Stimulated activated CD4-positive, alpha-beta T cell treated with anti-CD3 and anti-CD28 coated beads, Interleukin-15, amount 100 ng/mL, for 1 hour (primary cell): ENCODE measurements around the gene TEX2.

Source experiments
- DNase-seq, 2 donors: peaks; one replicate each; pipeline ENCODE4 v3.0.0-alpha.2; 2020; ENCODE audit warnings: low read depth in 1 of 2, low spot score in 1 of 2

Gene TEX2, protein sequence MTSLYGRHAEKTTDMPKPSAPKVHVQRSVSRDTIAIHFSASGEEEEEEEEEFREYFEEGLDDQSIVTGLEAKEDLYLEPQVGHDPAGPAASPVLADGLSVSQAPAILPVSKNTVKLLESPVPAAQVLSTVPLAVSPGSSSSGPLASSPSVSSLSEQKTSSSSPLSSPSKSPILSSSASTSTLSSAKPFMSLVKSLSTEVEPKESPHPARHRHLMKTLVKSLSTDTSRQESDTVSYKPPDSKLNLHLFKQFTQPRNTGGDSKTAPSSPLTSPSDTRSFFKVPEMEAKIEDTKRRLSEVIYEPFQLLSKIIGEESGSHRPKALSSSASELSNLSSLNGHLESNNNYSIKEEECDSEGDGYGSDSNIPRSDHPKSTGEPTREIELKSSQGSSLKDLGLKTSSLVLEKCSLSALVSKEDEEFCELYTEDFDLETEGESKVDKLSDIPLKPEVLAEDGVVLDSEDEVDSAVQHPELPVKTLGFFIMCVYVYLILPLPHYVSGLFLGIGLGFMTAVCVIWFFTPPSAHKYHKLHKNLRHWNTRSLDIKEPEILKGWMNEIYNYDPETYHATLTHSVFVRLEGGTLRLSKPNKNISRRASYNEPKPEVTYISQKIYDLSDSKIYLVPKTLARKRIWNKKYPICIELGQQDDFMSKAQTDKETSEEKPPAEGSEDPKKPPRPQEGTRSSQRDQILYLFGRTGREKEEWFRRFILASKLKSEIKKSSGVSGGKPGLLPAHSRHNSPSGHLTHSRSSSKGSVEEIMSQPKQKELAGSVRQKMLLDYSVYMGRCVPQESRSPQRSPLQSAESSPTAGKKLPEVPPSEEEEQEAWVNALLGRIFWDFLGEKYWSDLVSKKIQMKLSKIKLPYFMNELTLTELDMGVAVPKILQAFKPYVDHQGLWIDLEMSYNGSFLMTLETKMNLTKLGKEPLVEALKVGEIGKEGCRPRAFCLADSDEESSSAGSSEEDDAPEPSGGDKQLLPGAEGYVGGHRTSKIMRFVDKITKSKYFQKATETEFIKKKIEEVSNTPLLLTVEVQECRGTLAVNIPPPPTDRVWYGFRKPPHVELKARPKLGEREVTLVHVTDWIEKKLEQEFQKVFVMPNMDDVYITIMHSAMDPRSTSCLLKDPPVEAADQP

DNA sequence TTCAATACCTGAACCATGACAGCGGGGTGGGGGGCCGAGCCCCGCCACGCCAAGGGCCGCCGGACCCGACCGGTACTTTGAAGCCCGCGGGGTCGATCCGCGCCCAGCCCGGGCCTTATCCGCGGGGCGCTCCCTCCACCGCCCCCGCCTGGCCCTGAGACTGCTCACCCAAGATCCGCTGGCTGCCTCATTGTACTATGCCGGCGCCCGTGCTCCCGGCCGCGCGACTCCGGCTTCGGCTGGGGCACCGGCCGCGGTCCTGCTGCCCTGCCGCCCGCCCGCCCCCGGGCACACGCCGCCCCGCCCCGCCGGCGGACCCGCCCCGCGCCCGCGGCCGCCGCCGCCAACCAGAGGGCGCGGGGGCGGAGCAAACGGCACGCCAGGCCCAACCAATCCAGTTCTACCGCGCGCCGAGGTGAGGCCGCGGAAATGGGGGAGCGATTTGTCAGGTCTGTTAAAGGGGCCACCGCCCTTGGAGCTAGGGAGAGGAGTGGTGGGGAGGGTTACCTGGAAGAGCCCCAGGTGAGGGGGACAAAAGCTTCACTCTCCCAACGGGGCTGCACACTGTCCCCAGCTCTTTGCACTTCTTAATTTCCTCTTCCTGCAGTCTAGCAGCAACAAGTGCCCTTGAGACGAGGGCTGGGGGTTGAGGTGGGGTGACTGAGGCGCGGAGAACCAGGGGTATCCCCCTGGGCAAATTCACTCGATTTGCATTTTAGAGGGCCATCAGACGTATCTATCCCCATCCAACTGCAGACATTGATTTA, at the start of gene TEX2:
TEX2 (minus strand) TSS at position 261 of the 767 bp plus-strand sequence. CDS start 49,043 bp downstream, outside the sequence.
- DNase-seq: peak; percentile 74 to 83

DNA sequence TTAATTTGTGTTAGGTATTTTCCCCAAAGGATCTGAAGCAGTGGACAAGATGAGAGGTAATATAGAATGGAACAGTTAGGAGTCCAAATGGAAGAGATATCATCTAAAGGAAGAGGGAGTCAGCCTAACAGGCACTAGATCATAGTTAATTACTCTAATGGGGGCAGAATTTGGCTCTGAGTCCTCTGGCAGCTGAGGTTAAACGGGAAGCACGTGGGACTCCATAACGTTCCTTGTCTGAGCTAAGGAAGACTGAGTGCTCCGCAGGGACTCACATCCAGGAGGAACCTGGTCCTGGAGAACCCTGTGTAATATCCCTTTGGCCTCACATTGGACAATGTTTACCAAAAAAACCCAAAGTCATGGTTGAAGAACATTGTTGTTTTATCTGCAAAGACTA, 46.6 kb upstream of the TEX2 start:
- no peak for DNase-seq

DNA sequence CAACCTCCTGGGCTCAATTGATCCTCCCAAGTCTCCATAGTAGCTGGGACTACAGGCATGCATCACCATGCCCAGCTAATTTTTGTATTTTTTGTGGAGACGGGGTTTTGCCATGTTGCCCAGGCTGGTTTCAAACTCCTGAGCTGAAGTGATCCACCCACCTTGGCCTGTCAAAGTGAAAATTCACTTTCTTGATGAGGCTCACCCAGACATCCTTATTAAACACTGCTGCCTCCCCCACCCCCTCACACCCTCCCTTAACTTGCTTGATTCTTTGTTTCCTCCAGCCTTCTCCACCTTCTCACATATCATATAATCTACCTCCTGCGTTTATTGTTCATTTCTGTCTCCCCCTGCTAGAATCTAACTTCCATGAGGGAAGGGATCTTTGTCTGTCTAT, 46.0 kb upstream of the TEX2 start:
- DNase-seq: no peak

DNA sequence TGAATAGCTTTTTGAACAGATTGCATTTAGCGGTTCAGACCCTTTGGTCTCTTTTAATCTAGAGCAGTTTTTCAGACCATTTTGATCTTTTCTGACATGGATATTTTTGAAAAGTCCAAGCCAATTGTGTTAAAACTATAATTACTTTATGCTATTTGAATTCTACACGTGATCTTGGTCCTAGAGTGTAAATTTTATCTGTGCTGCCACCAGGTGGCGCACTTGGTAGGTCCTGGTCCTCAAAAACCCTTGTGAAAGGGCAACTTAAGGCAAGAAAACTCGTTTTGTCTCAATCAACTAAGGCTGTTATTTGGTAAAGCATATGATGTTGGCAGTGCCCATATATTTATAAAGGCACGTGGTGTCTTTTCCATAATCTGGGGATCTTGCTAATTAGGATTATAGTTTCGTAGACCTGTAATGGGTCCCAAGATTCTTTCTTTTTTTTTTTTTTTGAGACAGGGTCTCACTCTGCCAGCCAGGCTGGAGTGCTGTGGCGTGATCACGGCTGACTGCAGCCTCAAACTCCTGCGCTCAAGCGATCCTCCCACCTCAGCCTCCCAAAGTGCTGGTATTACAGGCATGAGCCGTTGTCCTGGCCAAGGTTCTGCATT, 43.9 kb upstream of the TEX2 start:
- DNase-seq: peak; percentile 27 to 55

DNA sequence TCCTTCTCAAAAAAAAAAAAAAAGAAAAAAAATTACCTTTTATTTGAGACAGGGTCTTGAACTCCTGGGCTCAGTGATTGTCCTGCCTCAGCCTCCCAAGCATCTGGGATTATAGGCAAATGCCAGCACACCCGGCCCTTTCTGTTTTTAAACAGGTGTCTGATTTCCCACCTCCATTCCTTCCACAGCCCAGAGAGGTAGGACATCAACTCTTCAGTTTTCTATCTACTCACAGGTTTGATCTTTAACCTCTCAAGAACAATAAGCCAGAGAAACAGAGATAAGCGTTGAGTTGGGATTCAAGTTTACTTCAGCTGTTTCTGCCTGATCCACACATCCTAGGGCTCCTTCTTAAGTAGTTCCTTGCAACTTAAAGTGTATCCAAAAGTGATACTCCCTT, 41.5 kb upstream of the TEX2 start:
- DNase-seq: no peak

DNA sequence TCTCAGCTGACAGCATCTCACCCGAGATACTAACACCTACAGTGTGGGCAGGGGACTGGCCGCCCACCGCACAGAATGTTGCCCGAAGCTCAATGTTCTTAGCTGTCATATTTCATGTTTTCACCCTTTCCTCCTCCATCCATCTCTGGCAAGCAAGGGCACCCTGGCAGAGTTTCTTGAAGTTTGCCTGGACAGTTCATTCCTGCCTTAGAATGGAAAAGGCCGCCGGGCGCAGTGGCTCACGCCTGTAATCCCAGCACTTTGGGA, 37.6 kb upstream of the TEX2 start:
- DNase-seq: no peak

DNA sequence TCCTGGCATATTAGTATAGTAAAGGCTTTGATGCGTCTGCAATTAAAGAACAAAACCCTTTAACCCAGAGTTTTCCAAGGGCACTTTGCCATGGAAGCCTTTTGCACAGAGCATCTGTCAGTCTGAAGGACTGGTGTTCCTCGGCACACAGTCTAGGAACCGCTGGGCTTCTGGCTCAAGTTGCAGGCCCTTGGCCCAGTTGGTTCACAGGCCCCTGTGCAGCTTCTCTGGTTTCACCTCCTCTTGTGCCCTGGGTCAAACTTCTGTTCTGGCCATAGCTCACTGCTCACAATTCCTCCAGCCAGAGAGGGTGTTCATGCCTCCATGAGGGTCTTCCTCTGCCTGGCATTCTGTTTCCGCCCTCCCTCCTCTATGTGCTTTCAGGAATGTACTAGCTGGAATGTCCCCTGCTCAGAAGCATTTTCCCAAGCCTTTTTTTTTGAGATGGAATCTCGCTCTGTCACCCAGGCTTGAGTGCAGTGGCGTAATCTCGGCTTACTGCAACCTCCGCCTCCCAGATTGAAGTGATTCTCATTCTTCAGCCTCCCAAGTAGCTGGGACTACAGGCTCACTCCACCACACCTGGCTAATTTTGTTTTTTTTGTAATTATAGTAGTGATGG, 34.5 kb upstream of the TEX2 start:
- DNase-seq: no peak

DNA sequence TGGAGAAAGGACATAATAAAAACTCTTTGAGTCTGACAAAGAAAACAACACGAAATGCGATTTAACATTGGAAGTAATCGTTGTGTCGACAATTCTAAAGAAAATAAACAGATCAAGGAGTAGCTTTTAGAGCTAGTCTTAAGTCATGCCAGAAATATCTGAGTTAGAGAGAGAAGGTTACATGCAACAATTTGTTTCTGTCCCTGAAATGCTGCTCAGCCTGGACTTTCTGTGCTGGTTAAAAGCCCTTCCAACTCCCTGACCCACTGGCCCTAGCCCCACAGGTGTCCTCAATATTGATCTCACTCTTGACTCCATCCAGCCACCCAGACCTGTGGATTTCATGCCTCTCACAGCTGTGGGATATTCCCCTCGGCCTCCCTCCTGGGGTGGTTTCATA, 33.2 kb upstream of the TEX2 start:
- no peak for DNase-seq

DNA sequence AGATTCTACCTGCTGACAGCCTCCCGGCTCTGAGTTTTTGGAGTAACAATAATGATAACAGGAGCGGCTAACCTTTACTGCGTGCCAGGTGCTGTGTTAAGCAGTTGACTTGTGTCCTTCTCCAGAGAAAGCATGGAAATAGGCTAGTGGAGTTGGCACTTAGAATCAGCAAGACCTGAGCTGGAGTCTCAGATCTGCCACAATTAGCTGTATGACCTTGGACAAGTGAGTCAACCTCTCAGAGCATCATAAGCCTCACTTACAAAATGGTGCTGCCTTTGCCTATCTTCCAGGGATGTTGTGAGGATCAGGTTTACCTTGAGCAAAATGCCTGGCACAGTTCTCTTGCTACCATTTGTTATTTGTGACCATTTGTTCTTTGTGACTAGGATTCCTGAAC, 32.1 kb upstream of the TEX2 start:
- DNase-seq: no peak

DNA sequence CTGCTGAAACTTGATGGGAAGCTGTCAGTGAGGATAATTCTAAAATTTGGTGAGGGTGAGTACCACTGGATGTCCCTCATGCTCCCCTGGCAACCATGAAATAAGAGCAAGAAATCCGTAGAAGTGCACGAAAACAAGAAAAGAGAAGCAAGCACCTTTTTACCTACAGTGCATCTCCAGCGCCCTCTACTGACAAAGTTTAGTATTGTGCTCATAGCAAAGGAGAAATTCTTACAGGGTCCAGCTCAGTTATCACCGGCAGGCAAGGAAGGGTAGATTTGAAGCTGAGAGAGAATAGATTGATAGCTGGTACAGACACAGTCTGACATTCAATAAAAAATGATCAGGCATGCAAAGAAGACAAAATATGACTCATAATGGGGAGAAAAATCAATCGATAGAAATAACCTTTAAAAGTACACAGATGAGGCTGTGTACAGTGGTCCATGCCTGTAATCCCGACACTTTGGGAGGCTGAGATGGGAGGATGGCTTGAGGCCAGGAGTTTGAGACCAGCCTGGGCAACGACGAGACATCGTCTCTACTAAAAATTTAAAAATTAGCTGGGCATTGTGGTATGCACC, 28.3 kb upstream of the TEX2 start:
- DNase-seq: no peak

DNA sequence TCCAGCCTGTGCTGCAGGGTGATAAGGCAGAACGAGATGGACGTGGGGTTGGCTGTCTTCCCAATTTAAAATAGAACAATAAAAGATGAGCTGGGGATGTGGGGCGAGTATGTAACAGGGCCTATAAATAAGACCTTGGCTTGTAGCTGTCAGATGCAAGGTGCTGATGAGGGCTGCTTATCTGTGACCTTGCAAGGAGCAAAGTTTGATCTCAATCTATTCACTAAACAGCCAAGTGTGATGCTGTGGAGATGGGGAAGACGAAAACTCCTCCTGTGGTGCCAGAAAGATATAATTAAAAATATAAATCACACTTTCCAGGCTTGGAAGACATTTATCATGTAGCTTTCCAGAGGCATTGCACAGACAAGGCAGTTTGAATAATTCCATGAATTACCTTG, 26.7 kb upstream of the TEX2 start:
- no peak for DNase-seq

DNA sequence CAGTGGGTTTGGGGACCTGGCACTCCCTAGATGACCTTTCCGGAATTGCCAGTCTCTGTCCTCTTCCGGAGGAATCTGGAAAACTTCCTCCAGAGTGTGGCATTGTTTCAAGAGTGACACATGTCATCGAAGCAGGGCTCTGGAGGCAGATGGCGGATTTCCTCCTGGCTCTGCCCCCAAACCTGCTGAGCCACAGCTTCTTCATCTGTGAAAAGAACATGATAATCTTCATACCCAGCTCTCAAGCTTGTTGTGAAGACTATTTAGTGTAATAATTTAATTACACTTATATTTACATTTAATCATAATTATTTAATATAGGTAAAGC, 19.7 kb upstream of the TEX2 start:
- DNase-seq: no peak

DNA sequence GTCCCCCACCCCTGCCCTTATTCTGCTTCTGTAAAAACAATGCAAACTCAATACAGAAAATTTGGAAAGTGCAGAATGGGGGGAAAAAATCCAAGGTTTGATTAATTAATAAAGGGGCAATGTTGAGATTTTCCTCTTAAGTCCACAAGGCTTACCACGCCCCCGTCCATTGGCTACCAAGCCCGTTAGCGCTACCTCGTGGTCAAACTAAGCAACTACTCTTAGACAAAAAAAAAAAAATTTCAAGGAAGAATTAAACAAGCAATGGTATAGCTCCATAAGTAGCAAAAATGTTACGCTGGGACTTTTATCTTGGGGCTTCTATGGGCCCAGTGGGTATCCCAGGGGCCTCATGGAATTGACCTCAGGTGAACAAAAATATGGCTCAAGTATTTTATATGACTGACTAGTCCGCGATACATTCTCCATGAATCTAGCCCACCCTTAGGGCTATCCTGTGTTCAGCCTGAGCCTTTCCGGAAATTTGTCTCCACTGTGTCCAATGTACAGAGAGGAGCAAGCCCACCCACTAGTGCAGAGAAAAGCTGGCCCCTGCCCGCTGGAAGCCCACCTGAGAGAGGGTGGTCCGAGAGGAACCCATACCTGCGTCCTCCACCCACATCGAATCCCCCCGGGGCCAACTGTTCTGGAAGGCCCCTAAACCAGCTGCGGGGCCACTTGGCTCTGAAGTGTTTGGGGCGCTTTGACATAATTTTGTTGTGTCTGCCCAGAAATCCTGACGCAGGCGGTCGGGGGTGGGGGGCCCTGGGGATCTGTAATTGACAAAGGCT, 19.1 kb upstream of the TEX2 start:
- peak in 1 of 2 donors; percentile 21 for DNase-seq

DNA sequence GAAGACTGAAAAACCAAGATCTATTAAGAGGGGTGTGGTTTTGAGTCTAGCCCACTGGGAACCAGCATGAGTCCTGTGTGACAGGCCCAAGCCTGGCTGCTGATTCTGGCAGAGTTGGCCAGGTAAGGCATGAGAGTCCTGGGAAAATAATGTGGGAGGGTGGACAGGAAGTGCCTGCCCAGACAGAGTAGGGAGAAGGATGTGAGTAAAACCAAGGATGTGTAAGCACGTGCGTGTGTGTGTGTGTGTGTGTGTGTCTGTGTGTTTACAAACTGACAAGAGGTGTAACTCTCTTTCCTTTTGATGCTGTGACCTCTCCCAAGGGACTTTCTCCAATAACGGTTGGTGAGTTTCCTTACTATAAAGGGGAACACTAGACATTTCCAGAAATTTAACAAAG, 15.6 kb upstream of the TEX2 start:
- DNase-seq: no peak

DNA sequence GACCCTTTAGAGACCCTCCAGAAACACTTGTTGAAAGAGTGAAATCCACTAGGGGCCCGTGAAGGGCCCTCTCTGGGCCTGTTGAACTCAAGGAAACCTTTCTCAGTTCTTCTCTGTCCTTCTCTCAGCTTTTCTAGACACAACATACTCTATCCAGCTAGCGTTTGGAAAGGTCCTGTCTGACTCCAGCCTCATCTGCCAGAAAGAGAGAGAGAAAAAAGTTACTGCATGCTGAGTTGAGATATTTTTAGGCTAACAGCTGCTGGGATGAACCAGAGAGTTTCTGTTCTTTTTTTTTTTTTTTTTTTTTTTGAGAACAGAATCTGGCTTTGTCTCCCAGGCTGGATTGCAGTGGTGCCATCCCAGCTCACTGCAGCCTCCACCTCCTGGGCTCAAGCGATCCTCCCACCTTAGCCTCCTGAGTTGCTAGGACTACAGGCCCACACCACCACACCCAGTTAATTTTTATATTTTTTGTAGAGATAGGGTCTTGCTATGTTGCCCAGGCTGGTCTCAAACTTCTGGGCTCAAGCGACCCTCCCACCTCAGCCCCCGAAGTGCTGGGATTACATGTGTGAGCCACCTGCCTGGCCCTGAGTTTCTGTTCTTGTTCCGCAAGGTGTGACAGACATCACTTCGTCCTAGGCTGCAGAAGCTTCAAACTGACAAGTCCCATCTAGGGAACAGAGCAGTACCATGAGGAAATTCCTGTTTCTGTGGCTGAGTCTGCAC, 14.9 kb upstream of the TEX2 start:
- no peak for DNase-seq

DNA sequence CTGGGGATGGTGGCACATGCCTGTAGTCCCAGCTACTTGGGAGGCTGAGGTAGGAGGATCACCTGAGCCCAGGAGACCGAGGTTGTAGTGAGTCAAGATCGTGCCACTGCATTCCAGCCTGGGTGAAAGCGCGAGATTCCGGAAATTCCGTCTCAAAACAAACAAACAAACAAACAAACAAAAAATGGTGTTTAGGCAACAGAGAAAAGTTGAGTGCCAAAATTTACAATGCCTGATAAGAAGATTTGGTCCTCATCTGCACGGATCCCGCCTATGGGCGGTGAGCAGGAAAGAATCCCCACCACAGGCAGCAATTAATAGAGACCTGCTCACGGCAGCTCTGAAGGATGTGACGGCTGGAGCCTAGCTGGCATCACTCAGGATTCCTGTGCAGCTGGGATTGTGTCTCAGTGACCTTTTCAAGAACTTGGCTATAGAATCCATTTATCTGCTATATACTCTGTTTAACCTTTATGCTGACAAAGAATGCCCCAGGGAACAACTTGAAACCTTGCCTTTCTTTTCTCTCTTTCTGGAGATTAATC, 14.0 kb upstream of the TEX2 start:
- DNase-seq: no peak

DNA sequence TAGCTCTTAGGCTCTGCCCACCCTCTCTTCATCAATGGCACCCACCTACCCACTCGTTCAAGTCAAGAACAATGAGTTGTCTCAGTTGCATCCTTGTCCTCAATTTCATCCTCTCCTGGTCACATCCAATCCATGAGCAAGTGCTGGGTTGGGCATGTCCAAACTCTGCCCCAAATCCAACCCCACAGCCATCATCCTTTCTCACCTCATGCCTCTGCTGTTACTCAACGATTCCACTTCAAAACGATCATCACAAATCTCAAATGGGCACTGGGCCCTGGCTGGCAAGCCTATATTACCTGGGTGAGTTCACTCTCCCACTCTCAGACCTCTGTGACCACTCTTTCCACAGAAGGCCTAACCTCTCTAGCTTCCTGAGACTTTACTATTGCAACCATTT, 12.0 kb upstream of the TEX2 start:
- DNase-seq: no peak

DNA sequence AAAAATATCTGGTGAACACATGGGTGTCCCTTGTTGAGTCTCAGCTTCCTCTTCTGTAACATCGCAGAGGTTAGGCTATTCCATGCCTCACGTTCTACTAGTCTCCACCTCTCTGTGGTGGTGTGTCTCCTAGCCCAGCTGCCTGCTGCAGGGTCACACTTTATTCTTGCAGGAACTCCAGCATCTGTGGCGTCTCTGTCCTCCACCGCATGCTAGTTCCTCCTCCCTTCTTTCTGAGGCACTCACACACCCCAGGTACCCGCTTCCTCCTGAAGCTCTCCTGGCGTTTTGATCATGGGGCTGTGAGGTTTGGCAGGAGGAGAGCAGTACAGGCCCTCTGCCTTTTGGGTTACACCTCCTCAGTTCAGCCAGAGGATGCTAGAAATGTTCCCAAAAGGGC, 9.9 kb upstream of the TEX2 start:
- DNase-seq: no peak

DNA sequence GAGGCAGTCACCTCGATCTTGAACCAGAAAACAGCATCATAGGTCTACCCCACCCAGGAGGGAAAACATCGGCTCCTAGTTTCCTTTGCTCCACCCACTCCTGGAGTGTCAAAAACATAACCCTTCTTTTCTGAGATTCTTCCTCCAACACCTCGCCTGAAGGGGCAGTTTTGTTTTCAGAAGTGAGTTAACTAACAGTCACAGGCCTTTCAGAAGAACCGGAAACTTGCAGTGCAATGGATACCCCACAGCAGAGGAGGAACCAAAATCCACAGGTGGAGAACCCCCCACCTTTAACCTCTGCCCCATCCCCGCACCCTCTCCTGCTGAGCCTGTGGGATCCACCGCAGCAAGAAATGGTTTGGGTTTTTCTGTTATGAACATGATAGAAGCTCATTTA, 7.8 kb upstream of the TEX2 start:
- DNase-seq: no peak
